ENCODE data around the gene TRIM36.

The TRIM36 gene

GRCh38 chr5:115169487-115170133 is at the start of gene TRIM36:
Gene TRIM36, minus strand, starts transcription at chr5:115169908. Its CDS starts 274 bp downstream, at chr5:115169634.
- Mint-ChIP-seq H3K4me1 (peaks cover 12 to 16% of the 10 kb centered on the region in 2 donors), H3K4me3 (peak within 1 kb of the TSS; percentile 92 to 95), H3K36me3 (peaks cover 8 to 15% of the 10 kb centered on the region in 2 donors), H3K9me3 (peaks cover 23 to 25% of the 10 kb centered on the region in 2 donors), H3K27ac (peak within 1 kb of the TSS; percentile 62), H3K27me3 (peaks cover 51 to 68% of the 10 kb centered on the region in 2 donors)
- DNase-seq (peak; percentile 90), ATAC-seq (replicated peaks) (peak; percentile 98 to 99)

GRCh38 chr5:115214541-115214940 is 44.8 kb upstream of the TRIM36 start:
- Mint-ChIP-seq H3K27ac (no peak overlapping the region), H3K36me3 (peaks cover 18 to 32% of the 10 kb centered on the region in 2 donors), H3K4me1 (peaks cover 3 to 4% of the 10 kb centered on the region in 2 donors), H3K4me3 (no peak overlapping the region), H3K9me3 (no peaks in the 10 kb centered on the region), H3K27me3 (no peaks in the 10 kb centered on the region)
- no peak for ATAC-seq (replicated peaks)
- DNase-seq = no peak

- H3K4me3 Mint-ChIP-seq = peak overlapping the region; percentile 33 to 46
Observed at GRCh38 chr5:115209279-115209678, 39.6 kb upstream of the TRIM36 start.

GRCh38 chr5:115202952-115203351 is 33.2 kb upstream of the TRIM36 start:
- Mint-ChIP-seq H3K9me3 (peaks cover 0 to 9% of the 10 kb centered on the region in 2 donors), H3K27me3 (peaks cover 0 to 5% of the 10 kb centered on the region in 2 donors), H3K4me1 (peaks cover 2 to 4% of the 10 kb centered on the region in 2 donors), H3K36me3 (peaks cover 13 to 22% of the 10 kb centered on the region in 2 donors), H3K4me3 (no peak overlapping the region), H3K27ac (no peak overlapping the region)
- DNase-seq = no peak
- ATAC-seq (replicated peaks) = no peak

More at GRCh38 chr5:115209279-115209678, 39.6 kb upstream of the TRIM36 start:
- peaks cover 8 to 17% of the 10 kb centered on the region in 2 donors for H3K4me1 Mint-ChIP-seq
- no peak overlapping the region for H3K27ac Mint-ChIP-seq
- DNase-seq (peak; percentile 79), ATAC-seq (replicated peaks) (peak; percentile 99 to 100)
- H3K27me3 Mint-ChIP-seq = no peaks in the 10 kb centered on the region
- no peaks in the 10 kb centered on the region for H3K9me3 Mint-ChIP-seq
- peaks cover 17 to 22% of the 10 kb centered on the region in 2 donors for H3K36me3 Mint-ChIP-seq

- H3K27ac Mint-ChIP-seq = no peak overlapping the region
- H3K4me1 Mint-ChIP-seq = no peaks in the 10 kb centered on the region
- peaks cover 0 to 10% of the 10 kb centered on the region in 2 donors for H3K9me3 Mint-ChIP-seq
- H3K27me3 Mint-ChIP-seq = peaks cover 0 to 34% of the 10 kb centered on the region in 2 donors
- no peak for ATAC-seq (replicated peaks)
- DNase-seq = no peak
- H3K36me3 Mint-ChIP-seq = peaks cover 10 to 18% of the 10 kb centered on the region in 2 donors
- no peak overlapping the region for H3K4me3 Mint-ChIP-seq
Observed at GRCh38 chr5:115196161-115196560, 26.5 kb upstream of the TRIM36 start.

- Mint-ChIP-seq H3K36me3 (peaks cover 7 to 10% of the 10 kb centered on the region in 2 donors), H3K9me3 (peaks cover 0 to 7% of the 10 kb centered on the region in 2 donors), H3K4me3 (no peak overlapping the region), H3K27me3 (peaks cover 0 to 39% of the 10 kb centered on the region in 2 donors), H3K4me1 (no peaks in the 10 kb centered on the region), H3K27ac (no peak overlapping the region)
- no peak for ATAC-seq (replicated peaks)
- DNase-seq = no peak
Observed at GRCh38 chr5:115194676-115195075, 25.0 kb upstream of the TRIM36 start.

GRCh38 chr5:115193295-115193694 is 23.6 kb upstream of the TRIM36 start:
- Mint-ChIP-seq H3K36me3 (peaks cover 2 to 4% of the 10 kb centered on the region in 2 donors), H3K4me1 (no peaks in the 10 kb centered on the region), H3K27me3 (peaks cover 0 to 38% of the 10 kb centered on the region in 2 donors), H3K4me3 (no peak overlapping the region), H3K27ac (no peak overlapping the region), H3K9me3 (peaks cover 0 to 2% of the 10 kb centered on the region in 2 donors)
- ATAC-seq (replicated peaks) = no peak
- no peak for DNase-seq

GRCh38 chr5:115192098-115192497 is 22.4 kb upstream of the TRIM36 start:
- peaks cover 4 to 39% of the 10 kb centered on the region in 2 donors for H3K27me3 Mint-ChIP-seq
- H3K27ac Mint-ChIP-seq = no peak overlapping the region
- DNase-seq = no peak
- ATAC-seq (replicated peaks) = no peak
- no peak overlapping the region for H3K4me3 Mint-ChIP-seq
- no peaks in the 10 kb centered on the region for H3K4me1 Mint-ChIP-seq
- peaks cover 0 to 4% of the 10 kb centered on the region in 2 donors for H3K36me3 Mint-ChIP-seq
- H3K9me3 Mint-ChIP-seq = no peaks in the 10 kb centered on the region

- DNase-seq = no peak
- ATAC-seq (replicated peaks) = no peak
- Mint-ChIP-seq H3K36me3 (no peaks in the 10 kb centered on the region), H3K4me1 (no peaks in the 10 kb centered on the region), H3K27ac (no peak overlapping the region), H3K4me3 (no peak overlapping the region), H3K9me3 (no peaks in the 10 kb centered on the region), H3K27me3 (peaks cover 4 to 39% of the 10 kb centered on the region in 2 donors)
Observed at GRCh38 chr5:115191474-115192031, 21.8 kb upstream of the TRIM36 start.

GRCh38 chr5:115190388-115190787 is 20.7 kb upstream of the TRIM36 start:
- Mint-ChIP-seq H3K9me3 (no peaks in the 10 kb centered on the region), H3K4me1 (no peaks in the 10 kb centered on the region), H3K27me3 (peaks cover 4 to 42% of the 10 kb centered on the region in 2 donors), H3K4me3 (no peak overlapping the region), H3K27ac (no peak overlapping the region), H3K36me3 (no peaks in the 10 kb centered on the region)
- DNase-seq (no peak), ATAC-seq (replicated peaks) (no peak)

- Mint-ChIP-seq H3K36me3 (no peaks in the 10 kb centered on the region), H3K27ac (no peak overlapping the region), H3K9me3 (peaks cover 0 to 1% of the 10 kb centered on the region in 2 donors), H3K4me3 (no peak overlapping the region), H3K27me3 (peaks cover 9 to 47% of the 10 kb centered on the region in 2 donors), H3K4me1 (no peaks in the 10 kb centered on the region)
- DNase-seq (no peak), ATAC-seq (replicated peaks) (no peak)
Observed at GRCh38 chr5:115189866-115190265, 20.2 kb upstream of the TRIM36 start.

GRCh38 chr5:115186794-115187193 is 17.1 kb upstream of the TRIM36 start:
- Mint-ChIP-seq H3K9me3 (peaks cover 0 to 3% of the 10 kb centered on the region in 2 donors), H3K4me1 (no peaks in the 10 kb centered on the region), H3K27me3 (peaks cover 24 to 60% of the 10 kb centered on the region in 2 donors), H3K36me3 (no peaks in the 10 kb centered on the region), H3K27ac (no peak overlapping the region), H3K4me3 (no peak overlapping the region)
- ATAC-seq (replicated peaks) (no peak), DNase-seq (no peak)

GRCh38 chr5:115184770-115185169 is 15.1 kb upstream of the TRIM36 start:
- Mint-ChIP-seq H3K4me1 (peaks cover 3 to 11% of the 10 kb centered on the region in 2 donors), H3K36me3 (no peaks in the 10 kb centered on the region), H3K4me3 (no peak overlapping the region), H3K27ac (no peak overlapping the region), H3K27me3 (peaks cover 42 to 65% of the 10 kb centered on the region in 2 donors), H3K9me3 (peaks cover 0 to 3% of the 10 kb centered on the region in 2 donors)
- ATAC-seq (replicated peaks) (no peak), DNase-seq (no peak)

GRCh38 chr5:115181757-115182156 is 12.0 kb upstream of the TRIM36 start:
- Mint-ChIP-seq H3K4me3 (no peak overlapping the region), H3K9me3 (peaks cover 0 to 3% of the 10 kb centered on the region in 2 donors), H3K27ac (no peak overlapping the region), H3K36me3 (no peaks in the 10 kb centered on the region), H3K27me3 (peaks cover 68 to 84% of the 10 kb centered on the region in 2 donors), H3K4me1 (peaks cover 7 to 21% of the 10 kb centered on the region in 2 donors)
- DNase-seq = no peak
- no peak for ATAC-seq (replicated peaks)
